Measurements from ENCODE around the gene EXOSC6. TPM values are rescaled to one million over a fixed set of nuclear protein-coding genes. Genes with fewer than 3 reads are reported as not detected.
"Not testable (repeated sequence)": the region's sequence is repeated elsewhere in the genome, so short reads cannot be mapped to it uniquely, and the experiment has no call there.

Gene EXOSC6
- total RNA-seq, 1 donor from 2014 or later = 44.1 TPM

DNA sequence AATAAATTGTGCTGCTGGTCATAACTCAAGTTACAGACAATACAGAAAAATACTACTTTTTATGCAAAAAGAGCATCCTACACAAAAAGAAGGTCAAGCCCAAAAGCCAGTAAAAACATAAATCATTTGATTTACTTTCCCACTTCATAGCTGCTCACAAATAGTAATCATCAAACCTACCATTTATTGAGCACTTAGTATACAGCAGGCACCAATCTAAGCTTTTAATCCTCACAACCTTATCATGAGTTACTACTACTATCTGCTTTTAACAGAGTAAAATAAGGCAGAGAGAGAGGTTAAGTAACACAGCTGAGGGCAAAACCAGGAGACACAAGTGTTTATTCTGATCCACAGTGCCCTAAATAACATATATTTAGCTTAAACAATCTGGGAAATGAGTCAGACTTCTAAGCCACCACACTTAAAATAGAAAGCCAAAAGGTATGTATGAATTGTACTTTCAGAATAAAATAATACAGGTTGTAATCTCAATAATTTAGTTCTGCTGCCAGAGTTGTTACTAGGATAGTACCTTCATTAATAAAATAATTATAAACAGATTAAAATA, 39.3 kb upstream of the EXOSC6 start:
- Histone ChIP-seq H3K27me3 (ENCODE audit: control insufficient read depth, insufficient read depth, low read length) (no peaks in the 10 kb centered on the region), H3K36me3 (ENCODE audit: control insufficient read depth, insufficient read depth, low read length) (no peaks in the 10 kb centered on the region), H3K4me3 (ENCODE audit: low read depth, low read length) (no peak overlapping the region)
- TF ChIP-seq, protein P1, sequence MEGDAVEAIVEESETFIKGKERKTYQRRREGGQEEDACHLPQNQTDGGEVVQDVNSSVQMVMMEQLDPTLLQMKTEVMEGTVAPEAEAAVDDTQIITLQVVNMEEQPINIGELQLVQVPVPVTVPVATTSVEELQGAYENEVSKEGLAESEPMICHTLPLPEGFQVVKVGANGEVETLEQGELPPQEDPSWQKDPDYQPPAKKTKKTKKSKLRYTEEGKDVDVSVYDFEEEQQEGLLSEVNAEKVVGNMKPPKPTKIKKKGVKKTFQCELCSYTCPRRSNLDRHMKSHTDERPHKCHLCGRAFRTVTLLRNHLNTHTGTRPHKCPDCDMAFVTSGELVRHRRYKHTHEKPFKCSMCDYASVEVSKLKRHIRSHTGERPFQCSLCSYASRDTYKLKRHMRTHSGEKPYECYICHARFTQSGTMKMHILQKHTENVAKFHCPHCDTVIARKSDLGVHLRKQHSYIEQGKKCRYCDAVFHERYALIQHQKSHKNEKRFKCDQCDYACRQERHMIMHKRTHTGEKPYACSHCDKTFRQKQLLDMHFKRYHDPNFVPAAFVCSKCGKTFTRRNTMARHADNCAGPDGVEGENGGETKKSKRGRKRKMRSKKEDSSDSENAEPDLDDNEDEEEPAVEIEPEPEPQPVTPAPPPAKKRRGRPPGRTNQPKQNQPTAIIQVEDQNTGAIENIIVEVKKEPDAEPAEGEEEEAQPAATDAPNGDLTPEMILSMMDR (IDR thresholded peaks at IDR 0.05; ENCODE audit: insufficient read depth, low read length, poor library complexity, severe bottlenecking) = no peak
- DNase-seq (ENCODE audit: low read depth) = no peak

DNA sequence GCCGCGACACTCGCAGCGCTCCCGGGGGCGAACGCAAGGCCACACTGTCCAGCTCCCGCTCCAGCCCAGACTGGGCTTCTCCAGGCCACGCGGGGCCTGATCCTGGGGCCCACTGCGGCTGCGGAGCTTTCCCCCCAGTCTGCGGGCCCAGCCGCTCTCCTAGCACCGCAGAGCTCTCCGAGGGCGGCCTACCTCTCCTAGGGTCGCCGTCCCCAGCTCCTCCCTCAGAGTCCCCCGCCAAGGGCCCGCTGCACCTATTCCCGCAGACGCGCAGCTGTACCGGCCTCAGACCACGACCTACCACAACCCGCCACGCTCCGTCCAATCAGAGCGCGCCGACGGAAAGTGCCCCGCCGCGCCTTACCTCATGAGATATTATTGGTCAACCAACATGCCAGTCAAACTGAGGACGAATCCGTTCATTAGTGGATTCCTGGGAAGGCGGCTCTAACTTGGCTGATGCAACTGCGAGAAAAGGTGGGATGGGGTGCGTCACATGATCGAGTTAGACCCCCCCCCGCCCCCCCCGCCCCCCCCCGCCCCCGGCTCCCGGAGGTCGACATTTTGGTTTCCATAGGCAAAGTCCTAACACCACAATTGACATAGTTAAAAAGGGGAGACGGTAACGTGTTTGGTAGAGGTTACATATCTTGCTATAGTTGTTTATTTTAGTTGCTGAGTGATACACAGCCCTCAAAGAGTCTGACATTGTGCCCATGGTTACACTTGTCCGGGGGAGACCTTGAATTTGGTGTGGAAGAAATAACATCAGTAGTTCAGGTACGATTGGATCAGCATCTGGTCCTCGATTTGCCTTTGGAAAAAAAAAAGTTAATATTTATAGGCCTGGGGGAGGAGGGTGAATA, 37.7 kb upstream of the EXOSC6 start, which contains the start of gene AARS1:
AARS1 (minus strand) TSS at position 278 of the 866 bp plus-strand sequence. CDS start 6,743 bp downstream, outside the sequence.
- peak within 1 kb of the TSS; percentile 98 for H3K4me3 ChIP-seq (ENCODE audit: low read depth, low read length)
- H3K36me3 ChIP-seq (ENCODE audit: control insufficient read depth, insufficient read depth, low read length) = no peaks in the 10 kb centered on the region
- TF ChIP-seq, protein P1 (IDR thresholded peaks at IDR 0.05; ENCODE audit: insufficient read depth, low read length, poor library complexity, severe bottlenecking) = no peak
- H3K27me3 ChIP-seq (ENCODE audit: control insufficient read depth, insufficient read depth, low read length) = no peaks in the 10 kb centered on the region
- peak; percentile 96 for DNase-seq (ENCODE audit: low read depth)

DNA sequence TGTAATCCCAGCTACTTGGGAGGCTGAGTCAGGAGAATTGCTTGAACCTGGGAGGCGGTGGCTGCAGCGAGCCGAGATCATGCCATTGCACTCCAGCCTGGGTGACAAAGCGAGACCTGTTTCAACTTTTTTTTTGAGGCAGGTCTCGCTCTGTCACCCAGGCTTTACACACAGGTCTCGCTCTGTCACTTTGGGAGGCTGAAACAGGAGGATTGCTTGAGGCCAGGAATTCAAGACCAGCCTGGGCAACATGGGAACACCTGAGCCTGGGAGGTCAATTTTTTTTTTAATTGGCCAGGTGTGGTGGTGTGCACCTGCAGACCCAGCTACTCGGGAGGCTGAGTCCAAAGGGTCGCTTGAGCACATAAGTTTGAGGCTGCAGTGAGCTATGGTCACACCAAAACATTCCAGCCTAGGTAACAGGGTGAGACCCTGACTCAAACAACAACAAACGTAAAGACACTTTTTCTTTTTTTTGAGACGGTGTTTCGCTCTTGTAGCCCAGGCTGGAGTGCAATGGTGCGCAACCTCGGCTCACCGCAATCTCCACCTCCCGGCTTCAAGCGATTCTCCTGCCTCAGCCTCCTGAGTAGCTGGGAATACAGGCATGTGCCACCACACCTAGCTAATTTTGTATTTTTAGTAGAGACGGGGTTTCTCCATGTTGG, 35.7 kb upstream of the EXOSC6 start:
- H3K36me3 ChIP-seq (ENCODE audit: control insufficient read depth, insufficient read depth, low read length); H3K4me3 ChIP-seq (ENCODE audit: low read depth, low read length); H3K27me3 ChIP-seq (ENCODE audit: control insufficient read depth, insufficient read depth, low read length); DNase-seq (ENCODE audit: low read depth): not testable (repeated sequence)

DNA sequence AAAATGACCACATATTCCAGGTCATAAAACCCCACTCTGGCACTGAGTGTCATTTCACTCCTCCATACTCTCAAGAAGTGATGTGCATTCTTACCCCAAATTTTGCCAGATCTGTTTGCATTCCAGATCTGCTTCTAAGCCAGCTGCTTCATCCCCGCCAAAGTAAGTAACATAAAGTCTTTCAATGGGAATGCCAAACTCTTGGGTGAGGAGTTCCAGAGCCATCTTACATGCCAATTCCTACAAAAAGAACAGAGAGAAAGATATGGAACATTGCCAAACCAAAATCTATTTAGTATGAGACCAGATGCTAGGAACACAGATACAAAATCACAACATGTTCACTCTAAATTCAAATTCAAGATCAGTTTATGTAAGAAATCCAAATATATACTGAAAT, 24.7 kb upstream of the EXOSC6 start:
- no peak for DNase-seq (ENCODE audit: low read depth)
- Histone ChIP-seq H3K36me3 (ENCODE audit: control insufficient read depth, insufficient read depth, low read length) (peaks cover 3% of the 10 kb centered on the region), H3K27me3 (ENCODE audit: control insufficient read depth, insufficient read depth, low read length) (no peaks in the 10 kb centered on the region), H3K4me3 (ENCODE audit: low read depth, low read length) (no peak overlapping the region)
- TF ChIP-seq, protein P1 (IDR thresholded peaks at IDR 0.05; ENCODE audit: insufficient read depth, low read length, poor library complexity, severe bottlenecking) = no peak

DNA sequence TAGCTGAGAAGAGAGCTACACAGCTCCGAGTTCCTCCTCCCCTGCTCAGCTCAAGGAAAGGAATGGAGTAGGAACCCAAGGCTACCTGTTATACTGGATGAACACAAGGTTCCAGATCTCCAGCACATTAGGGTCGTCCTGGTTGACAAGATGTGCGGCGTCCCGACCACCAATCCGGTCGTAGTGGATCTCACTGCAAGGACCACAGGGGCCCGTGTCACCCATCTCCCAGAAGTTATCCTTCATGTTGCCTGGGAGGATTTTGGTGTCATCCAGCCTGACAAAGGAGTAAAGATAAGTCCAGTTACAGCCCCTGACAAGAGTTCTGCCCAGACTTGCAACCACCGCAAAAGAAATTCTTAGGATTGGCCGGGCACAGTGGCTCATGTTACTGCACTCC, 20.0 kb upstream of the EXOSC6 start:
- no peak for DNase-seq (ENCODE audit: low read depth)
- TF ChIP-seq, protein P1 (IDR thresholded peaks at IDR 0.05; ENCODE audit: insufficient read depth, low read length, poor library complexity, severe bottlenecking) = no peak
- no peaks in the 10 kb centered on the region for H3K27me3 ChIP-seq (ENCODE audit: control insufficient read depth, insufficient read depth, low read length)
- peaks cover 2% of the 10 kb centered on the region for H3K36me3 ChIP-seq (ENCODE audit: control insufficient read depth, insufficient read depth, low read length)
- H3K4me3 ChIP-seq (ENCODE audit: low read depth, low read length) = no peak overlapping the region

DNA sequence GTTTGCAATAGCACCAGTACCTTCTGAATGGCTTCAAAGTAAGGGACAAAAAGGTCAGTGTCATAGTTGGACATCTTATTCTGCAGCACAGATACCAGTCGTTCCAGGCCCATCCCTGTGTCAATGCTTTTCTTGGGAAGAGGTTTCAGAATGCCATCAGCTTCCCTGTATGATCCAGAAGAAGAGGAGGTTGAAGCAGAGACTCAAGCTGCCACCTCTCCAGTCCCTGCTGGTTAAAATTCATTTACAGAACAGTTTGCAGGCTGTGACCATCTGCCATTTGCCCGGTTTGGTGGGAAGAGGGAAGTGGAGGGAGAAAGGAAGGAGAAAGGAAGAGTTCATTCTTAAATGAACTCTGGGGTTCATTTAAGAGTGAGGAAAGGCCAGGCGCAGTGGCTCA, 18.4 kb upstream of the EXOSC6 start:
- Histone ChIP-seq H3K27me3 (ENCODE audit: control insufficient read depth, insufficient read depth, low read length) (no peaks in the 10 kb centered on the region), H3K36me3 (ENCODE audit: control insufficient read depth, insufficient read depth, low read length) (peaks cover 6% of the 10 kb centered on the region), H3K4me3 (ENCODE audit: low read depth, low read length) (no peak overlapping the region)
- DNase-seq (ENCODE audit: low read depth) = no peak
- TF ChIP-seq, protein P1 (IDR thresholded peaks at IDR 0.05; ENCODE audit: insufficient read depth, low read length, poor library complexity, severe bottlenecking) = no peak

All from kidney epithelial cell (primary cell).